ENCODE results near the gene ETV5. TPM values are rescaled to one million over a fixed set of nuclear protein-coding genes. Genes with fewer than 3 reads are reported as not detected.

ETV5 gene
- polyA plus RNA-seq, 2 of the 4 experiments (the other 2 are of a cell fraction) = 20.5 to 54.7 TPM

DNA sequence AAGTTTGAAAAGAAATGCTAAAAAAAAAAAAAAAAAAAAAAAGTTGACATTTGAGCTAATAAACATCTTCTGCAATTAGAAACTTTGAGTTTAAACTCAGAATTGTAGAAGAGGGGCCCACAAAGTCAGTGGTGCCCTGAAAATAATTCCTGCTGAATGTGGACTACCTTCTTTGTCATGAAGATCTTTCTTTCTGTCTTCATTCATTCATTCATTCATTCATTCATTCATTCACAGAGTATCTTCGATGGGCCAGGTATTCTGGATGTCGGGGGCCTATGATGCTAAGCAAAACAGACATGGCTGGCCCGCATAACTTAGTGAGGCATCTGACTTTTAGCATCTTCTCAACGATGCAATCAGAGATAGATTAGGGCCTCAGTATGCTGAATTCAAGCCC lies 24.6 kb downstream of the ETV5 start:
- ATAC-seq (no peak), DNase-seq (ENCODE audit: low read depth in 1 of 2, low spot score in 1 of 2) (no peak), FAIRE-seq (no peak)
- Histone ChIP-seq H3K4me1 (no peaks in the 10 kb centered on the region), H3K4me3 (no peak overlapping the region), H3K27ac (no peak overlapping the region), H3K4me2 (no peak overlapping the region), H3K9me3 (no peaks in the 10 kb centered on the region)
- 89% methylated on average over 4 of the region's 4 CpGs for WGBS (ENCODE audit: missing lambda C conversion rate)
- POLR2A ChIA-PET = interaction anchor here (0.7 kb wide), 1 partner anchor 13 kb away, joined by 3 read pairs; no protein-coding TSS in a partner anchor
- CTCF ChIA-PET = interaction anchor here (0.6 kb wide), 1 partner anchor 13 kb away, joined by 4 read pairs; no protein-coding TSS in a partner anchor
- TF ChIP-seq RCOR1 (IDR thresholded peaks at IDR 0.05; ENCODE audit: low read depth, low read length) = no peak
- TF ChIP-seq, protein P1, sequence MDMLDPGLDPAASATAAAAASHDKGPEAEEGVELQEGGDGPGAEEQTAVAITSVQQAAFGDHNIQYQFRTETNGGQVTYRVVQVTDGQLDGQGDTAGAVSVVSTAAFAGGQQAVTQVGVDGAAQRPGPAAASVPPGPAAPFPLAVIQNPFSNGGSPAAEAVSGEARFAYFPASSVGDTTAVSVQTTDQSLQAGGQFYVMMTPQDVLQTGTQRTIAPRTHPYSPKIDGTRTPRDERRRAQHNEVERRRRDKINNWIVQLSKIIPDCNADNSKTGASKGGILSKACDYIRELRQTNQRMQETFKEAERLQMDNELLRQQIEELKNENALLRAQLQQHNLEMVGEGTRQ (IDR thresholded peaks at IDR 0.05) = no peak
- TF ChIP-seq, protein P2, sequence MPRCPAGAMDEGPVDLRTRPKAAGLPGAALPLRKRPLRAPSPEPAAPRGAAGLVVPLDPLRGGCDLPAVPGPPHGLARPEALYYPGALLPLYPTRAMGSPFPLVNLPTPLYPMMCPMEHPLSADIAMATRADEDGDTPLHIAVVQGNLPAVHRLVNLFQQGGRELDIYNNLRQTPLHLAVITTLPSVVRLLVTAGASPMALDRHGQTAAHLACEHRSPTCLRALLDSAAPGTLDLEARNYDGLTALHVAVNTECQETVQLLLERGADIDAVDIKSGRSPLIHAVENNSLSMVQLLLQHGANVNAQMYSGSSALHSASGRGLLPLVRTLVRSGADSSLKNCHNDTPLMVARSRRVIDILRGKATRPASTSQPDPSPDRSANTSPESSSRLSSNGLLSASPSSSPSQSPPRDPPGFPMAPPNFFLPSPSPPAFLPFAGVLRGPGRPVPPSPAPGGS (IDR thresholded peaks at IDR 0.05) = no peak
- TF ChIP-seq EP300 (IDR thresholded peaks at IDR 0.05) = no peak
- no peak for TF ChIP-seq RNF2 (IDR thresholded peaks at IDR 0.05; ENCODE audit: borderline replicate concordance, low read depth)
- no peak for TF ChIP-seq ZSCAN20 (CRISPR knock-in tag; IDR thresholded peaks at IDR 0.05)
- no peak for TF ChIP-seq GATA3 (IDR thresholded peaks at IDR 0.05; ENCODE audit: borderline replicate concordance)
- no peak for TF ChIP-seq CEBPB (IDR thresholded peaks at IDR 0.05)
- TF ChIP-seq NR3C1 (IDR thresholded peaks at IDR 0.05) = no peak
- TF ChIP-seq POLR2AphosphoS2 (conservative IDR thresholded peaks at IDR 0.05; ENCODE audit: low read length) = no peak
- no peak for TF ChIP-seq ESRRA (IDR thresholded peaks at IDR 0.05; ENCODE audit: borderline replicate concordance, low read length)
- TF ChIP-seq HEYL (CRISPR knock-in tag; IDR thresholded peaks at IDR 0.05) = no peak
- no peak for TF ChIP-seq EHF (CRISPR knock-in tag; IDR thresholded peaks at IDR 0.05)
- TF ChIP-seq ZC3H11A (IDR thresholded peaks at IDR 0.05) = no peak
- no peak for TF ChIP-seq FOSL2 (IDR thresholded peaks at IDR 0.05)
- TF ChIP-seq FOSL2 (CRISPR knock-in tag; IDR thresholded peaks at IDR 0.05) = no peak

DNA sequence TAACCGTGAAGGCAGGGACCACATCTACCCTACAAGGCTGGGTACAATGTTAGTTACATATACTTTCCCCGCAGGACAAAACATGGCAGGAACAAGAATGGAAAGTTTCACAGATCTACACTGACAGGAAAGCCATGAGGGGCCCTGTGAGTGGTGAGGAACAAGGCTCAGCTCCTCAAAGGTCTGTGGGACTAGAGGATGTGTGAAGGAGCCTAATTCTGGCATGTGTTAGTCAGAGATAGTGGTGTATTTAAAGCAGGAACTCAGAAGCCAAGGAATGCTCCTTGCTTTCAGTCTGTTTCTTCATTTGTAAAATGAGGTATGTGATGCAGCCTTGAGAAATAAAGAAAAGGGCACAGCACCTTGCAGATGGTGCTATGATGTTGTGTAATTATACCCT lies 25.1 kb downstream of the ETV5 start:
- FAIRE-seq = no peak
- CTCF ChIA-PET = no interaction called here
- H3K4me3 ChIP-seq = no peak overlapping the region
- no peak overlapping the region for H3K4me2 ChIP-seq
- H3K4me1 ChIP-seq = no peaks in the 10 kb centered on the region
- no peak overlapping the region for H3K27ac ChIP-seq
- POLR2A ChIA-PET = no interaction called here
- TF ChIP-seq JUN (IDR thresholded peaks at IDR 0.05) (no peak), GATA3 (IDR thresholded peaks at IDR 0.05; ENCODE audit: borderline replicate concordance) (no peak), ZC3H11A (IDR thresholded peaks at IDR 0.05) (no peak), SREBF2 (IDR thresholded peaks at IDR 0.05) (no peak), HEYL (CRISPR knock-in tag; IDR thresholded peaks at IDR 0.05) (no peak), HOXB5 (CRISPR knock-in tag; IDR thresholded peaks at IDR 0.05) (no peak), CEBPB (IDR thresholded peaks at IDR 0.05) (no peak), FOSB (CRISPR knock-in tag; IDR thresholded peaks at IDR 0.05) (no peak), POLR2A (IDR thresholded peaks at IDR 0.05; ENCODE audit: low read length) (no peak), RFX5 (IDR thresholded peaks at IDR 0.05) (no peak), NPAS2 (CRISPR knock-in tag; IDR thresholded peaks at IDR 0.05; ENCODE audit: borderline replicate concordance) (no peak), MAFK (IDR thresholded peaks at IDR 0.05; ENCODE audit: partially characterized antibody) (no peak)
- TF ChIP-seq, protein P3, sequence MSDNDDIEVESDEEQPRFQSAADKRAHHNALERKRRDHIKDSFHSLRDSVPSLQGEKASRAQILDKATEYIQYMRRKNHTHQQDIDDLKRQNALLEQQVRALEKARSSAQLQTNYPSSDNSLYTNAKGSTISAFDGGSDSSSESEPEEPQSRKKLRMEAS (IDR thresholded peaks at IDR 0.05) = no peak
- no peaks in the 10 kb centered on the region for H3K9me3 ChIP-seq
- no peak for ATAC-seq
- 89% methylated on average over 2 of the region's 2 CpGs for WGBS (ENCODE audit: missing lambda C conversion rate)
- DNase-seq (ENCODE audit: low read depth in 1 of 2, low spot score in 1 of 2) = no peak

DNA sequence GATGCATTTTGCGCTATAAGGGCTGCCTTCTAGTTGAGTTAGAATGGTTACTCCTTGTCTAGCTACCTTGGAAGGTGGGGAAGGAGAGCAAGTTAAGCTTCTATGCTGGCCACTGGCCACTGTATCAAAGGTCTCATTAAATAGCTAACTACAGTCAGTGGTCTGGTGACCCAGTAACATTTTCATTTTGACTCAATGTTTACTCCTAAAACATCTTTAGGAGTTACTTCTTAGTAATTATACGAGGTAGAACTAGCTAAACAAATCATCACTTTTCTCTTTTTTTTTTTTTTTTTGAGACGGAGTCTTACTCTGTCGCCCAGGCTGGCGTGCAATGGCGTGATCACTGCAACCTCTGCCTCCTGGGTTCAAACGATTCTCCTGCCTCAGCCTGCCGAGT lies 26.7 kb downstream of the ETV5 start:
- POLR2A ChIA-PET = interaction anchor here (2.2 kb wide), 1 partner anchor 27 kb away, joined by 4 read pairs; the partner anchor contains the start of gene ETV5
- 90% methylated on average over 8 of the region's 8 CpGs for WGBS (ENCODE audit: missing lambda C conversion rate)
- DNase-seq (ENCODE audit: low read depth in 1 of 2, low spot score in 1 of 2) = no peak
- Histone ChIP-seq H3K9me3 (no peaks in the 10 kb centered on the region), H3K4me1 (no peaks in the 10 kb centered on the region), H3K4me3 (no peak overlapping the region), H3K27ac (no peak overlapping the region), H3K4me2 (no peak overlapping the region)
- FAIRE-seq = no peak
- CTCF ChIA-PET = interaction anchor here (2.0 kb wide), 1 partner anchor 422 kb away, joined by 4 read pairs; no protein-coding TSS in a partner anchor
- ATAC-seq = no peak
- TF ChIP-seq, protein P4, sequence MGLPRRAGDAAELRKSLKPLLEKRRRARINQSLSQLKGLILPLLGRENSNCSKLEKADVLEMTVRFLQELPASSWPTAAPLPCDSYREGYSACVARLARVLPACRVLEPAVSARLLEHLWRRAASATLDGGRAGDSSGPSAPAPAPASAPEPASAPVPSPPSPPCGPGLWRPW (IDR thresholded peaks at IDR 0.05) = no peak
- TF ChIP-seq, protein P5, sequence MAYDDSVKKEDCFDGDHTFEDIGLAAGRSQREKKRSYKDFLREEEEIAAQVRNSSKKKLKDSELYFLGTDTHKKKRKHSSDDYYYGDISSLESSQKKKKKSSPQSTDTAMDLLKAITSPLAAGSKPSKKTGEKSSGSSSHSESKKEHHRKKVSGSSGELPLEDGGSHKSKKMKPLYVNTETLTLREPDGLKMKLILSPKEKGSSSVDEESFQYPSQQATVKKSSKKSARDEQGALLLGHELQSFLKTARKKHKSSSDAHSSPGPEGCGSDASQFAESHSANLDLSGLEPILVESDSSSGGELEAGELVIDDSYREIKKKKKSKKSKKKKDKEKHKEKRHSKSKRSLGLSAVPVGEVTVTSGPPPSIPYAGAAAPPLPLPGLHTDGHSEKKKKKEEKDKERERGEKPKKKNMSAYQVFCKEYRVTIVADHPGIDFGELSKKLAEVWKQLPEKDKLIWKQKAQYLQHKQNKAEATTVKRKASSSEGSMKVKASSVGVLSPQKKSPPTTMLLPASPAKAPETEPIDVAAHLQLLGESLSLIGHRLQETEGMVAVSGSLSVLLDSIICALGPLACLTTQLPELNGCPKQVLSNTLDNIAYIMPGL (CRISPR knock-in tag; IDR thresholded peaks at IDR 0.05; ENCODE audit: borderline replicate concordance) = no peak
- TF ChIP-seq NR3C1 (IDR thresholded peaks at IDR 0.05) (no peak), TFCP2L1 (CRISPR knock-in tag; IDR thresholded peaks at IDR 0.05) (no peak), POLR2A (IDR thresholded peaks at IDR 0.05; ENCODE audit: low read length) (no peak), HOXB13 (CRISPR knock-in tag; IDR thresholded peaks at IDR 0.05; ENCODE audit: low read depth) (no peak), KDM5A (IDR thresholded peaks at IDR 0.05) (no peak), ZSCAN20 (CRISPR knock-in tag; IDR thresholded peaks at IDR 0.05) (no peak), ZC3H11A (IDR thresholded peaks at IDR 0.05) (no peak), GATA3 (IDR thresholded peaks at IDR 0.05; ENCODE audit: borderline replicate concordance) (no peak)
- TF ChIP-seq, protein P2 (IDR thresholded peaks at IDR 0.05) = no peak

All from A549 (cell line).